B cell (primary cell): ENCODE measurements around the gene PNO1. TPM values are rescaled to one million over a fixed set of nuclear protein-coding genes. Genes with fewer than 3 reads are reported as not detected.

Experiments used
- ATAC-seq: fragments of 200-7000 bp; cut with Tn5 transposase; one replicate; pipeline ENCODE4 v1.10.0; 2021; ENCODE audit warnings: low read depth, mild to moderate bottlenecking, moderate number of reproducible peaks, moderate library complexity
- CTCF ChIA-PET: fragments of 350-600 bp; sonication (Branson Sonifier 250); formaldehyde crosslinking; loops from one replicate; lab custom pipeline; 2021; ENCODE audit warnings: antibody characterized with exemption, inconsistent platforms; lab: Charles Lee
- POLR2A ChIA-PET: fragments of 350-600 bp; sonication (Branson Sonifier 250); formaldehyde crosslinking; loops from one replicate; lab custom pipeline; 2021; ENCODE audit warnings: antibody characterized with exemption; lab: Charles Lee
- DNase-seq: peaks from one replicate; pipeline ENCODE4 v3.0.0; 2013
- H2AFZ ChIP-seq: 2 replicates; pipeline ENCODE4 v1.6.1; 2012; ENCODE audit warnings: mild to moderate bottlenecking, low read depth, low read length; ENCODE audit not compliant: insufficient read depth, poor library complexity, severe bottlenecking
- H3K27ac ChIP-seq, 2 donors: 1 replicate in 1 of 2; 2 replicates in 1 of 2; pipeline ENCODE4 v1.5.1; 2012 to 2013; ENCODE audit warnings: low read length in 2 of 2, mild to moderate bottlenecking in 2 of 2, moderate library complexity in 1 of 2
- H3K27me3 ChIP-seq, 4 experiments: fragments of 200-600 bp in 1 of 4; sonication (generic) in 1 of 4; replicated peaks in 1 of 4; 1 replicate in 2 of 4; 2 replicates in 2 of 4; pipeline versions ENCODE4 v1.6.1 to v1.7.0; 2013 to 2016; ENCODE audit warnings: low read length in 3 of 4, mild to moderate bottlenecking in 2 of 4, mixed read lengths in 1 of 4, moderate library complexity in 1 of 4; ENCODE audit not compliant: insufficient read depth in 4 of 4, control insufficient read depth in 3 of 4; ENCODE audit errors: control extremely low read depth in 1 of 4
- H3K36me3 ChIP-seq, 2 experiments: replicated peaks in 1 of 2; 1 replicate in 1 of 2; 2 replicates in 1 of 2; pipeline versions ENCODE4 v1.6.1 to v1.7.1; 2013; ENCODE audit warnings: low read length in 1 of 2; ENCODE audit not compliant: insufficient read depth in 2 of 2, control insufficient read depth in 1 of 2; ENCODE audit errors: control extremely low read depth in 1 of 2, extremely low read depth in 1 of 2
- H3K4me1 ChIP-seq, 2 donors: fragments of 200-600 bp in 1 of 2; sonication (generic) in 1 of 2; 1 replicate in 1 of 2; 2 replicates in 1 of 2; pipeline versions ENCODE4 v1.5.1 to v1.6.1; 2013 to 2017; ENCODE audit warnings: low read length in 2 of 2; ENCODE audit not compliant: control insufficient read depth in 2 of 2, insufficient read depth in 2 of 2
- H3K4me2 ChIP-seq: replicated peaks from 2 replicates; pipeline ENCODE3; 2012; ENCODE audit warnings: mild to moderate bottlenecking, low read depth, low read length; ENCODE audit not compliant: poor library complexity, severe bottlenecking
- H3K4me3 ChIP-seq, 5 experiments: fragments of 200-600 bp in 1 of 5; sonication (generic) in 1 of 5; 1 replicate in 3 of 5; 2 replicates in 2 of 5; pipeline versions ENCODE4 v1.5.1 to v1.7.0; 2011 to 2016; ENCODE audit warnings: low read length in 4 of 5, mild to moderate bottlenecking in 4 of 5, low read depth in 2 of 5, control low read depth in 1 of 5, moderate library complexity in 1 of 5; ENCODE audit not compliant: insufficient read depth in 1 of 5; ENCODE audit errors: control extremely low read depth in 1 of 5, extremely low read depth in 1 of 5
- H3K79me2 ChIP-seq: fragments of 200-600 bp; sonication (generic); one replicate; pipeline ENCODE4 v1.6.0; 2016; ENCODE audit warnings: low read length; ENCODE audit not compliant: control insufficient read depth, insufficient read depth
- H3K9ac ChIP-seq: fragments of 200-600 bp; sonication (generic); 2 replicates; pipeline ENCODE4 v1.6.1; 2017; ENCODE audit warnings: mild to moderate bottlenecking, low read length, moderate library complexity
- H3K9me3 ChIP-seq, 3 donors: one replicate each; pipeline versions ENCODE4 v1.6.1 to v1.7.1; 2013; ENCODE audit warnings: low read length in 2 of 3; ENCODE audit not compliant: control insufficient read depth in 2 of 3, insufficient read depth in 1 of 3; ENCODE audit errors: control extremely low read depth in 1 of 3
- H4K20me1 ChIP-seq: 2 replicates; pipeline ENCODE4 v1.6.0; 2012; ENCODE audit warnings: mild to moderate bottlenecking, low read length; ENCODE audit not compliant: insufficient read depth, control insufficient read depth, poor library complexity, severe bottlenecking
- H3K27ac Mint-ChIP-seq: one replicate; pipeline ENCODE4 v1.8.0; 2021; ENCODE audit warnings: mixed read lengths
- H3K27me3 Mint-ChIP-seq: one replicate; pipeline ENCODE4 v1.8.0; 2021; ENCODE audit warnings: mixed read lengths
- H3K4me1 Mint-ChIP-seq: one replicate; pipeline ENCODE4 v1.8.0; 2021; ENCODE audit warnings: mixed read lengths
- H3K4me3 Mint-ChIP-seq: one replicate; pipeline ENCODE4 v1.8.0; 2021; ENCODE audit warnings: mixed read lengths
- H3K9me3 Mint-ChIP-seq: one replicate; pipeline ENCODE4 v1.8.0; 2022; ENCODE audit warnings: mixed read lengths; ENCODE audit not compliant: insufficient read depth
- CTCF ChIP-seq: fragments of 200-600 bp; IDR thresholded peaks from one replicate; pipeline ENCODE4 v1.8.0; 2022; ENCODE audit warnings: antibody characterized with exemption, mild to moderate bottlenecking
- EZH2 ChIP-seq: IDR thresholded peaks from 2 replicates; pipeline ENCODE4 v1.6.1; 2012; ENCODE audit warnings: borderline replicate concordance, low read depth, mild to moderate bottlenecking, moderate library complexity, low read length; ENCODE audit not compliant: insufficient read depth, poor library complexity, severe bottlenecking
- WGBS: methylation state at CpG from one replicate; pipeline ENCODE4 v1.1.5; 2013; ENCODE audit warnings: missing lambda C conversion rate; ENCODE audit not compliant: insufficient coverage; 5-methylcytosine and 5-hydroxymethylcytosine counted together
- intact Hi-C: fragments of 100-400 bp; cut with micrococcal nuclease; formaldehyde crosslinking; loops from one replicate; pipeline ENCODE4 v1.10.0; 2022
- polyA plus RNA-seq: library from polyadenylated mRNA; depleted of rRNA; stranded (reverse); fragments of >200 nt; gene quantifications from 2 replicates; pipeline ENCODE4 v1.2.3, GENCODE V29; 2012
- total RNA-seq, 2 donors: library from RNA; stranded (reverse); fragments of 120-200 nt in 1 of 2; gene quantifications; 1 replicate in 1 of 2; 2 replicates in 1 of 2; pipeline versions ENCODE4 v1.2.3 to v1.2.4, GENCODE V29; 2013 to 2022

PNO1 gene
- total and polyA plus RNA-seq, 2 donors (not counting 1 experiment from before 2014, with no cell fraction given), result 4.7 to 12.3 TPM

GRCh38 chr2:68225119-68225632 is 67.5 kb downstream of the PNO1 start:
- Histone ChIP-seq H2AFZ (no peak overlapping the region), H3K79me2 (peaks cover 100% of the 10 kb centered on the region), H3K4me1 (peaks cover 13 to 48% of the 10 kb centered on the region in 2 donors), H3K36me3 (no peaks in the 10 kb centered on the region), H4K20me1 (peaks cover 58% of the 10 kb centered on the region), H3K27me3 (no peaks in the 10 kb centered on the region), H3K27ac (peak overlapping the region in 1 of 2 donors; percentile 58), H3K4me2 (peak overlapping the region; percentile 24), H3K4me3 (no peak overlapping the region), H3K9ac (peak overlapping the region; percentile 16), H3K9me3 (peaks cover 0 to 5% (median 2%) of the 10 kb centered on the region in 3 donors)
- no peaks in the 10 kb centered on the region for H3K27me3 Mint-ChIP-seq
- H3K9me3 Mint-ChIP-seq, result no peaks in the 10 kb centered on the region
- no peak for ATAC-seq
- H3K27ac Mint-ChIP-seq, result no peak overlapping the region
- peak overlapping the region; percentile 5 for H3K4me3 Mint-ChIP-seq
- ChIA-PET POLR2A (no interaction called here), CTCF (interaction anchor here (0.6 to 6.5 kb wide), 11 partner anchors 19 to 216 kb away, joined by 3 to 46 read pairs (median 5); no protein-coding TSS in a partner anchor)
- peaks cover 86% of the 10 kb centered on the region for H3K4me1 Mint-ChIP-seq
- peak; percentile 45 for DNase-seq
- TF ChIP-seq CTCF (no peak), EZH2 (no peak)
- WGBS, result 0% methylated on average over 1 of the region's 2 CpGs
- intact Hi-C loops, result no loop called here

Other genes with a start within 250 kb of the PNO1 start
- 20.1 and 24.8 TPM in 2 replicates for gene C1D, start 94.9 kb upstream of the PNO1 start, total RNA-seq
- 8.4 and 19.3 TPM in 2 replicates for gene C1D, start 94.9 kb upstream of the PNO1 start, polyA plus RNA-seq
- gene PPP3R1, start 94.6 kb downstream of the PNO1 start, total RNA-seq, result 55.6 and 64.2 TPM in 2 replicates
- gene PPP3R1, start 94.6 kb downstream of the PNO1 start, polyA plus RNA-seq, result 17.9 and 27.3 TPM in 2 replicates
- not detected in 2 replicates for gene CNRIP1, start 162.1 kb downstream of the PNO1 start, total RNA-seq
- not detected in 2 replicates for gene CNRIP1, start 162.1 kb downstream of the PNO1 start, polyA plus RNA-seq
- 39.9 and 41.5 TPM in 2 replicates for gene PLEK, start 207.4 kb downstream of the PNO1 start, total RNA-seq
- gene PLEK, start 207.4 kb downstream of the PNO1 start, polyA plus RNA-seq, result 78.3 and 99.4 TPM in 2 replicates